SK-N-SH treated with all-trans-retinoic acid at 6 μM for 48 hours (cell line): ENCODE measurements around the gene CD248.

Experiments
- ATAC-seq: fragments of 200-7000 bp; cut with Tn5 transposase; 3 replicates; pipeline ENCODE4 v1.9.1; 2020; ENCODE audit warnings: mild to moderate bottlenecking, moderate library complexity
- ARNTL ChIP-seq: fragments of 450-650 bp; formaldehyde crosslinking; IDR thresholded peaks from 2 replicates; pipeline ENCODE4 v1.5.0; 2020; ENCODE audit warnings: low read depth, mild to moderate bottlenecking, moderate library complexity, borderline replicate concordance
- BACH2 ChIP-seq: fragments of 250-450 bp; sonication (Bioruptor Pico); IDR thresholded peaks from 2 replicates; pipeline ENCODE4 v1.9.0; 2021; ENCODE audit warnings: mild to moderate bottlenecking, borderline replicate concordance
- CSDC2 ChIP-seq: fragments of 250-450 bp; sonication (Bioruptor Pico); IDR thresholded peaks from 2 replicates; pipeline ENCODE4 v1.5.0; 2020; ENCODE audit warnings: mild to moderate bottlenecking, moderate library complexity
- GLIS3 ChIP-seq: fragments of 250-450 bp; sonication (Bioruptor Pico); IDR thresholded peaks from 2 replicates; pipeline ENCODE4 v1.5.0; 2020; ENCODE audit warnings: mild to moderate bottlenecking, moderate library complexity
- ISL1 ChIP-seq: fragments of 250-450 bp; sonication (Bioruptor Pico); IDR thresholded peaks from 2 replicates; pipeline ENCODE4 v2.1.2; 2022; ENCODE audit warnings: mild to moderate bottlenecking, moderate library complexity
- RARB ChIP-seq: fragments of 250-450 bp; sonication (Bioruptor Pico); IDR thresholded peaks from 2 replicates; pipeline ENCODE4 v1.8.0; 2021; ENCODE audit warnings: mild to moderate bottlenecking, moderate library complexity
- TCF4 ChIP-seq: fragments of 250-450 bp; sonication (Bioruptor Pico); IDR thresholded peaks from 2 replicates; pipeline ENCODE4 v1.8.0; 2021; ENCODE audit warnings: mild to moderate bottlenecking, moderate library complexity, borderline replicate concordance
- ZC3H10 ChIP-seq: fragments of 250-450 bp; sonication (Bioruptor Pico); IDR thresholded peaks from 2 replicates; pipeline ENCODE4 v1.5.1; 2021; ENCODE audit warnings: mild to moderate bottlenecking, moderate library complexity
- ZFP30 ChIP-seq: fragments of 450-650 bp; formaldehyde crosslinking; IDR thresholded peaks from 2 replicates; pipeline ENCODE4 v1.5.0; 2022; ENCODE audit warnings: mild to moderate bottlenecking, moderate library complexity
- ZNF565 ChIP-seq: fragments of 450-650 bp; formaldehyde crosslinking; conservative IDR thresholded peaks from 2 replicates; pipeline ENCODE4 v1.5.0; 2020; ENCODE audit warnings: low read depth, mild to moderate bottlenecking, moderate library complexity
- ZNF70 ChIP-seq: fragments of 450-650 bp; formaldehyde crosslinking; IDR thresholded peaks from 2 replicates; pipeline ENCODE4 v1.5.0; 2020; ENCODE audit warnings: mild to moderate bottlenecking, moderate library complexity
- ZNF8 ChIP-seq: fragments of 450-650 bp; formaldehyde crosslinking; IDR thresholded peaks from 2 replicates; pipeline ENCODE4 v1.5.0; 2020; ENCODE audit warnings: mild to moderate bottlenecking, moderate library complexity
- TF ChIP-seq, protein P1 (sequence below): fragments of 250-450 bp; sonication (Bioruptor Pico); IDR thresholded peaks from 2 replicates; pipeline ENCODE4 v1.5.1; 2020; ENCODE audit warnings: low read depth, mild to moderate bottlenecking, moderate library complexity
- TF ChIP-seq, protein P2 (sequence below): fragments of 250-450 bp; sonication (Bioruptor Pico); IDR thresholded peaks from 2 replicates; pipeline ENCODE4 v1.5.0; 2020; ENCODE audit warnings: mild to moderate bottlenecking, moderate library complexity
- TF ChIP-seq, protein P3 (sequence below): fragments of 250-450 bp; sonication (Bioruptor Pico); IDR thresholded peaks from 2 replicates; pipeline ENCODE4 v1.8.0; 2020; ENCODE audit warnings: mild to moderate bottlenecking, moderate library complexity, borderline replicate concordance

Gene CD248

DNA sequence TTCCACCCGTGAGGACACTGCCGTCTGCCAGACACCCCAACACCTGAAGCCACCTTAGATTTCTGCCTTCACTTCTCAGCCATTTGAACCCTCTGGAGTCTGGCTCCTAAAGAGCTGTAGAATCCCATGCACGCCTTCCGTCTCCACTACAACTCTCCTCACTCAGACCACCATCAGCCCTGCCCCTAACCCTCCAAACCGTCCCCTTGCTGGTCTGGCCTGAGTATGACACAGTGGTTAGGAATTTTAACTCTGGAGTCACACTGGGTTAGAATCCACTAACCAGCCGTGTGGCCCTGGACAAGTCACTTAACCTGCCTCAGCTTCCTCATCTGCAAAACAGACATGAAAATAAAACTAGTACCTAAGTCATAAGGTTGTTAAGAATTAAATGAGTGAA, 35.8 kb downstream of the CD248 start:
- no peak for ATAC-seq
- TF ChIP-seq, protein P1, sequence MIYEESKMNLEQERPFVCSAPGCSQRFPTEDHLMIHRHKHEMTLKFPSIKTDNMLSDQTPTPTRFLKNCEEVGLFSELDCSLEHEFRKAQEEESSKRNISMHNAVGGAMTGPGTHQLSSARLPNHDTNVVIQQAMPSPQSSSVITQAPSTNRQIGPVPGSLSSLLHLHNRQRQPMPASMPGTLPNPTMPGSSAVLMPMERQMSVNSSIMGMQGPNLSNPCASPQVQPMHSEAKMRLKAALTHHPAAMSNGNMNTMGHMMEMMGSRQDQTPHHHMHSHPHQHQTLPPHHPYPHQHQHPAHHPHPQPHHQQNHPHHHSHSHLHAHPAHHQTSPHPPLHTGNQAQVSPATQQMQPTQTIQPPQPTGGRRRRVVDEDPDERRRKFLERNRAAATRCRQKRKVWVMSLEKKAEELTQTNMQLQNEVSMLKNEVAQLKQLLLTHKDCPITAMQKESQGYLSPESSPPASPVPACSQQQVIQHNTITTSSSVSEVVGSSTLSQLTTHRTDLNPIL (CRISPR knock-in tag) = no peak
- TF ChIP-seq, protein P2, sequence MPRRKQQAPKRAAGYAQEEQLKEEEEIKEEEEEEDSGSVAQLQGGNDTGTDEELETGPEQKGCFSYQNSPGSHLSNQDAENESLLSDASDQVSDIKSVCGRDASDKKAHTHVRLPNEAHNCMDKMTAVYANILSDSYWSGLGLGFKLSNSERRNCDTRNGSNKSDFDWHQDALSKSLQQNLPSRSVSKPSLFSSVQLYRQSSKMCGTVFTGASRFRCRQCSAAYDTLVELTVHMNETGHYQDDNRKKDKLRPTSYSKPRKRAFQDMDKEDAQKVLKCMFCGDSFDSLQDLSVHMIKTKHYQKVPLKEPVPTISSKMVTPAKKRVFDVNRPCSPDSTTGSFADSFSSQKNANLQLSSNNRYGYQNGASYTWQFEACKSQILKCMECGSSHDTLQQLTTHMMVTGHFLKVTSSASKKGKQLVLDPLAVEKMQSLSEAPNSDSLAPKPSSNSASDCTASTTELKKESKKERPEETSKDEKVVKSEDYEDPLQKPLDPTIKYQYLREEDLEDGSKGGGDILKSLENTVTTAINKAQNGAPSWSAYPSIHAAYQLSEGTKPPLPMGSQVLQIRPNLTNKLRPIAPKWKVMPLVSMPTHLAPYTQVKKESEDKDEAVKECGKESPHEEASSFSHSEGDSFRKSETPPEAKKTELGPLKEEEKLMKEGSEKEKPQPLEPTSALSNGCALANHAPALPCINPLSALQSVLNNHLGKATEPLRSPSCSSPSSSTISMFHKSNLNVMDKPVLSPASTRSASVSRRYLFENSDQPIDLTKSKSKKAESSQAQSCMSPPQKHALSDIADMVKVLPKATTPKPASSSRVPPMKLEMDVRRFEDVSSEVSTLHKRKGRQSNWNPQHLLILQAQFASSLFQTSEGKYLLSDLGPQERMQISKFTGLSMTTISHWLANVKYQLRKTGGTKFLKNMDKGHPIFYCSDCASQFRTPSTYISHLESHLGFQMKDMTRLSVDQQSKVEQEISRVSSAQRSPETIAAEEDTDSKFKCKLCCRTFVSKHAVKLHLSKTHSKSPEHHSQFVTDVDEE (CRISPR knock-in tag) = no peak
- TF ChIP-seq RARB (CRISPR knock-in tag) = no peak
- TF ChIP-seq, protein P3, sequence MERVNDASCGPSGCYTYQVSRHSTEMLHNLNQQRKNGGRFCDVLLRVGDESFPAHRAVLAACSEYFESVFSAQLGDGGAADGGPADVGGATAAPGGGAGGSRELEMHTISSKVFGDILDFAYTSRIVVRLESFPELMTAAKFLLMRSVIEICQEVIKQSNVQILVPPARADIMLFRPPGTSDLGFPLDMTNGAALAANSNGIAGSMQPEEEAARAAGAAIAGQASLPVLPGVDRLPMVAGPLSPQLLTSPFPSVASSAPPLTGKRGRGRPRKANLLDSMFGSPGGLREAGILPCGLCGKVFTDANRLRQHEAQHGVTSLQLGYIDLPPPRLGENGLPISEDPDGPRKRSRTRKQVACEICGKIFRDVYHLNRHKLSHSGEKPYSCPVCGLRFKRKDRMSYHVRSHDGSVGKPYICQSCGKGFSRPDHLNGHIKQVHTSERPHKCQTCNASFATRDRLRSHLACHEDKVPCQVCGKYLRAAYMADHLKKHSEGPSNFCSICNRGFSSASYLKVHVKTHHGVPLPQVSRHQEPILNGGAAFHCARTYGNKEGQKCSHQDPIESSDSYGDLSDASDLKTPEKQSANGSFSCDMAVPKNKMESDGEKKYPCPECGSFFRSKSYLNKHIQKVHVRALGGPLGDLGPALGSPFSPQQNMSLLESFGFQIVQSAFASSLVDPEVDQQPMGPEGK (CRISPR knock-in tag) = no peak
- no peak for TF ChIP-seq BACH2 (CRISPR knock-in tag)
- TF ChIP-seq ARNTL (CRISPR knock-in tag) = no peak
- no peak for TF ChIP-seq CSDC2 (CRISPR knock-in tag)
- TF ChIP-seq ZFP30 (CRISPR knock-in tag) = no peak
- no peak for TF ChIP-seq ZNF565 (CRISPR knock-in tag)
- no peak for TF ChIP-seq ISL1
- no peak for TF ChIP-seq TCF4 (CRISPR knock-in tag)
- no peak for TF ChIP-seq ZC3H10 (CRISPR knock-in tag)
- TF ChIP-seq ZNF70 (CRISPR knock-in tag) = no peak

DNA sequence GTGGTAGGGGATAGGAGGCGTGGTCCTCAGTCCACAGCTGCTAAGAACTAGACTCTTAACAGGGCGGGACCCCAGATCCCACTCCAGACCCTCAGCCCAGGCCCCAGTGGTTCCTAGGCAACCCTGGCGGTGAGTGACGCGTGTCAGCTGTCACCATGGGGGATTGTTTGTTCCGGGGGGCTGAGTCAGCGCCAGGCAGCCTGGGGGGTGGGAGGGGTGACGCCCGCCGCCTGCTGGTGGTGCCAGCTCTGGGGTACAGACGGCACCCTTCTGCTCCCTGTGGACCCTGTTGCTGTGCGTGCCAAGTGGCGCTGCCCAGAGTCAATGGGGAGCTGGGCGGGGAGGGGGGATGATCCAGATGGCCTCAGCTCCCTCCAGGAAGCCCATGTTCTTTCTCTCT, 36.4 kb downstream of the CD248 start:
- no peak for TF ChIP-seq ZC3H10 (CRISPR knock-in tag)
- no peak for TF ChIP-seq GLIS3 (CRISPR knock-in tag)
- TF ChIP-seq, protein P3 (CRISPR knock-in tag) = no peak
- TF ChIP-seq, protein P2 (CRISPR knock-in tag) = no peak

DNA sequence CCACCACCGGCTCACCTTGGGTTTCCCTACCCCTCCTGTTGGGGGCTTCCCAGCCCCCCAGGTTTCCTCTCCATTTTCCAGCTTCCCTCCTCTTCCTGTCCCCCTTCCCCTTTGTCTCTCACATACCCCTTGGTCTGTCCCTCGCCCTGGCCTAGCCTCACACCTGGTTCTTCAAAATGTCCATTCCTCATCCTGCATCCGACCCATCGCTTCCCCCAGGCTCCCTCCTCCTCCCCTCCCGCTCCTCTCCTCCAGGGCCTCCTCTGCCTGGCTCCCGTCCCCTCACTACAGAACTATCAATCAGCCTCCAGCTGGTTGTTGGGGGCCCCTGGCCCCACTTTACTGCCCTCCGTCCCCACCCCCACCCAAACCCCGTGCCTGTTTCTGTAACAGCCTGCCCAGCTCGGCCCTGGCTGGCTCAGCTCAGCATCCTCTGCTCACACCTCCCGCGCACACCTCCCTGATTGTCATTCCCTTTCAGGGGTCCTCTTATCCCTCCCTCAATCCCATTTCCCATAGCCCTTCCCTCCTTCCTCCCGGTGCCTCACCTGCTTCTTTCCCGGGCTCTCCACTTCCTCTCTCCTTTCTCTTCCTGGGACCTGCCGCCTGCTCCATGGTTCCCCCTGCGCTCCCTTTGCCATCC, 37.6 kb downstream of the CD248 start:
- no peak for TF ChIP-seq ZFP30 (CRISPR knock-in tag)
- no peak for TF ChIP-seq RARB (CRISPR knock-in tag)
- no peak for TF ChIP-seq ZNF8 (CRISPR knock-in tag)
- TF ChIP-seq, all 23 proteins: peak for 0
- no peak for ATAC-seq

More for the DNA sequence above, 36.4 kb downstream of the CD248 start:
- ATAC-seq = no peak
